HG03025 (cell line): Measurements from ENCODE around the gene CTXN3.

ENCODE experiments used
- ATAC-seq: cut with Tn5 transposase; IDR thresholded peaks from one replicate; pipeline ENCODE4 v1.9.1; 2021; ENCODE audit warnings: mild to moderate bottlenecking, moderate library complexity; ENCODE audit not compliant: unreplicated experiment, low FRiP score

The CTXN3 gene

GRCh38 chr5:127649018-127649439 lies at the start of gene CTXN3:
TSS of gene CTXN3 (plus strand) at chr5:127649082. CDS start at chr5:127657522, 8,440 bp downstream.
- no peak for ATAC-seq

- no peak for ATAC-seq
These were observed 49.6 kb upstream of the CTXN3 start for GRCh38 chr5:127599320-127599719.

GRCh38 chr5:127599847-127600246 lies 49.0 kb upstream of the CTXN3 start:
- ATAC-seq, result no peak

GRCh38 chr5:127601111-127601510 lies 47.8 kb upstream of the CTXN3 start:
- ATAC-seq, result no peak

- no peak for ATAC-seq
These were observed 47.3 kb upstream of the CTXN3 start for GRCh38 chr5:127601601-127602000.

GRCh38 chr5:127602481-127602880 lies 46.4 kb upstream of the CTXN3 start:
- no peak for ATAC-seq

- ATAC-seq, result no peak
These were observed 45.7 kb upstream of the CTXN3 start for GRCh38 chr5:127602896-127603844.

- ATAC-seq, result no peak
These were observed 40.7 kb upstream of the CTXN3 start for GRCh38 chr5:127608077-127608660.

- ATAC-seq, result no peak
These were observed 39.9 kb upstream of the CTXN3 start for GRCh38 chr5:127609011-127609410.

- ATAC-seq, result no peak
These were observed 38.9 kb upstream of the CTXN3 start for GRCh38 chr5:127609957-127610356.

- ATAC-seq, result no peak
These were observed 36.3 kb upstream of the CTXN3 start for GRCh38 chr5:127612441-127613141.

GRCh38 chr5:127615916-127616315 lies 33.0 kb upstream of the CTXN3 start:
- no peak for ATAC-seq

- ATAC-seq, result no peak
These were observed 28.9 kb upstream of the CTXN3 start for GRCh38 chr5:127619908-127620479.

GRCh38 chr5:127621601-127622325 lies 27.1 kb upstream of the CTXN3 start:
- ATAC-seq, result no peak

- ATAC-seq, result no peak
These were observed 14.9 kb upstream of the CTXN3 start for GRCh38 chr5:127634007-127634406.

GRCh38 chr5:127639828-127640227 lies 9.1 kb upstream of the CTXN3 start:
- no peak for ATAC-seq

- no peak for ATAC-seq
These were observed 5.9 kb upstream of the CTXN3 start for GRCh38 chr5:127642949-127643348.

- ATAC-seq, result no peak
These were observed 5.3 kb upstream of the CTXN3 start for GRCh38 chr5:127643607-127644006.

GRCh38 chr5:127645300-127645726 lies 3.6 kb upstream of the CTXN3 start:
- ATAC-seq, result no peak

- ATAC-seq, result no peak
These were observed 1.4 kb upstream of the CTXN3 start for GRCh38 chr5:127647361-127647958.
